Stimulated activated naive CD8-positive, alpha-beta T cell treated with anti-CD3 and anti-CD28 coated beads, Interleukin-15, Interleukin-2, amounts not matched to agents 100 ng/mL and 50 ng/mL, for 24 hours (primary cell): ENCODE results near the gene BABAM2.
A peak's percentile ranks its signal among the peaks of the same experiment; 100 is the strongest.
"Not testable (repeated sequence)": the region's sequence is repeated elsewhere in the genome, so short reads cannot be mapped to it uniquely, and the experiment has no call there.

Source experiments
- H3K27ac Mint-ChIP-seq: one replicate; pipeline ENCODE4 v1.8.0; 2021; ENCODE audit warnings: mild to moderate bottlenecking, mixed read lengths
- H3K27me3 Mint-ChIP-seq: one replicate; pipeline ENCODE4 v1.8.0; 2021; ENCODE audit warnings: mixed read lengths
- H3K36me3 Mint-ChIP-seq: one replicate; pipeline ENCODE4 v1.8.0; 2021; ENCODE audit warnings: low read depth, mixed read lengths
- H3K4me1 Mint-ChIP-seq: one replicate; pipeline ENCODE4 v1.8.0; 2021; ENCODE audit warnings: low read depth, mixed read lengths
- H3K4me3 Mint-ChIP-seq: one replicate; pipeline ENCODE4 v1.8.0; 2021; ENCODE audit warnings: mild to moderate bottlenecking, mixed read lengths
- H3K9me3 Mint-ChIP-seq: one replicate; pipeline ENCODE4 v1.8.0; 2021; ENCODE audit warnings: mixed read lengths

The BABAM2 gene

GRCh38 chr2:28255231-28255630 lies 364.7 kb downstream of the BABAM2 start:
- H3K9me3 Mint-ChIP-seq, H3K36me3 Mint-ChIP-seq: not testable (repeated sequence)

GRCh38 chr2:28257182-28257581 lies 366.7 kb downstream of the BABAM2 start:
- no peaks in the 10 kb centered on the region for H3K9me3 Mint-ChIP-seq
- no peak overlapping the region for H3K4me3 Mint-ChIP-seq
- H3K4me1 Mint-ChIP-seq = peaks cover 13% of the 10 kb centered on the region
- H3K27me3 Mint-ChIP-seq = no peaks in the 10 kb centered on the region
- no peak overlapping the region for H3K27ac Mint-ChIP-seq
- peaks cover 15% of the 10 kb centered on the region for H3K36me3 Mint-ChIP-seq

More at GRCh38 chr2:28255231-28255630, 364.7 kb downstream of the BABAM2 start:
- H3K4me1 Mint-ChIP-seq = peaks cover 28% of the 10 kb centered on the region
- not testable (repeated sequence) for H3K27me3 Mint-ChIP-seq, H3K27ac Mint-ChIP-seq, H3K4me3 Mint-ChIP-seq

- H3K27me3 Mint-ChIP-seq, H3K4me1 Mint-ChIP-seq, H3K4me3 Mint-ChIP-seq, H3K27ac Mint-ChIP-seq, H3K9me3 Mint-ChIP-seq: not testable (repeated sequence)
- H3K36me3 Mint-ChIP-seq = peaks cover 14% of the 10 kb centered on the region
Measured at GRCh38 chr2:28259226-28259625, 368.7 kb downstream of the BABAM2 start.

- peaks cover 14% of the 10 kb centered on the region for H3K36me3 Mint-ChIP-seq
- H3K27ac Mint-ChIP-seq = no peak overlapping the region
- H3K4me1 Mint-ChIP-seq = no peaks in the 10 kb centered on the region
- H3K4me3 Mint-ChIP-seq = no peak overlapping the region
- no peaks in the 10 kb centered on the region for H3K9me3 Mint-ChIP-seq
- no peaks in the 10 kb centered on the region for H3K27me3 Mint-ChIP-seq
Measured at GRCh38 chr2:28263690-28264089, 373.2 kb downstream of the BABAM2 start.

- H3K27ac Mint-ChIP-seq = no peak overlapping the region
- H3K4me3 Mint-ChIP-seq = no peak overlapping the region
- H3K36me3 Mint-ChIP-seq = peaks cover 19% of the 10 kb centered on the region
- no peaks in the 10 kb centered on the region for H3K27me3 Mint-ChIP-seq
- H3K4me1 Mint-ChIP-seq = peaks cover 17% of the 10 kb centered on the region
- no peaks in the 10 kb centered on the region for H3K9me3 Mint-ChIP-seq
Measured at GRCh38 chr2:28267282-28267681, 376.8 kb downstream of the BABAM2 start.

GRCh38 chr2:28268386-28268785 lies 377.9 kb downstream of the BABAM2 start:
- H3K27ac Mint-ChIP-seq = no peak overlapping the region
- H3K4me3 Mint-ChIP-seq = no peak overlapping the region
- H3K27me3 Mint-ChIP-seq = no peaks in the 10 kb centered on the region
- H3K4me1 Mint-ChIP-seq = peaks cover 23% of the 10 kb centered on the region
- peaks cover 17% of the 10 kb centered on the region for H3K36me3 Mint-ChIP-seq
- no peaks in the 10 kb centered on the region for H3K9me3 Mint-ChIP-seq

- Mint-ChIP-seq H3K36me3 (peaks cover 21% of the 10 kb centered on the region), H3K9me3 (no peaks in the 10 kb centered on the region), H3K4me1 (peaks cover 26% of the 10 kb centered on the region), H3K27ac (no peak overlapping the region), H3K27me3 (no peaks in the 10 kb centered on the region), H3K4me3 (no peak overlapping the region)
Measured at GRCh38 chr2:28269019-28269784, 378.7 kb downstream of the BABAM2 start.

GRCh38 chr2:28270456-28271152 lies 380.1 kb downstream of the BABAM2 start:
- H3K27me3 Mint-ChIP-seq = no peaks in the 10 kb centered on the region
- no peak overlapping the region for H3K4me3 Mint-ChIP-seq
- peaks cover 22% of the 10 kb centered on the region for H3K36me3 Mint-ChIP-seq
- H3K9me3 Mint-ChIP-seq = no peaks in the 10 kb centered on the region
- H3K27ac Mint-ChIP-seq = no peak overlapping the region
- peaks cover 36% of the 10 kb centered on the region for H3K4me1 Mint-ChIP-seq

GRCh38 chr2:28271231-28271918 lies 380.8 kb downstream of the BABAM2 start:
- Mint-ChIP-seq H3K4me3 (no peak overlapping the region), H3K4me1 (peaks cover 44% of the 10 kb centered on the region), H3K36me3 (peaks cover 19% of the 10 kb centered on the region), H3K27me3 (no peaks in the 10 kb centered on the region), H3K27ac (peak overlapping the region; percentile 59), H3K9me3 (no peaks in the 10 kb centered on the region)

GRCh38 chr2:28271919-28272250 lies 381.4 kb downstream of the BABAM2 start:
- Mint-ChIP-seq H3K27ac (peak overlapping the region; percentile 59), H3K4me3 (no peak overlapping the region), H3K4me1 (peaks cover 49% of the 10 kb centered on the region)

GRCh38 chr2:28273751-28274150 lies 383.2 kb downstream of the BABAM2 start:
- Mint-ChIP-seq H3K27me3 (no peaks in the 10 kb centered on the region), H3K27ac (no peak overlapping the region), H3K4me1 (peaks cover 50% of the 10 kb centered on the region), H3K36me3 (peaks cover 26% of the 10 kb centered on the region), H3K9me3 (no peaks in the 10 kb centered on the region), H3K4me3 (no peak overlapping the region)

More at GRCh38 chr2:28271919-28272250, 381.4 kb downstream of the BABAM2 start:
- Mint-ChIP-seq H3K27me3 (no peaks in the 10 kb centered on the region), H3K9me3 (no peaks in the 10 kb centered on the region), H3K36me3 (peaks cover 16% of the 10 kb centered on the region)

GRCh38 chr2:28274911-28275685 lies 384.6 kb downstream of the BABAM2 start:
- H3K4me3 Mint-ChIP-seq = no peak overlapping the region
- no peak overlapping the region for H3K27ac Mint-ChIP-seq
- no peaks in the 10 kb centered on the region for H3K27me3 Mint-ChIP-seq
- H3K4me1 Mint-ChIP-seq = peaks cover 50% of the 10 kb centered on the region
- no peaks in the 10 kb centered on the region for H3K9me3 Mint-ChIP-seq
- H3K36me3 Mint-ChIP-seq = peaks cover 26% of the 10 kb centered on the region

- Mint-ChIP-seq H3K4me1 (peaks cover 44% of the 10 kb centered on the region), H3K27me3 (no peaks in the 10 kb centered on the region), H3K9me3 (no peaks in the 10 kb centered on the region), H3K27ac (peak overlapping the region; percentile 12), H3K4me3 (no peak overlapping the region), H3K36me3 (peaks cover 18% of the 10 kb centered on the region)
Measured at GRCh38 chr2:28276076-28276618, 385.6 kb downstream of the BABAM2 start.

- H3K9me3 Mint-ChIP-seq = no peaks in the 10 kb centered on the region
- H3K4me1 Mint-ChIP-seq = peaks cover 38% of the 10 kb centered on the region
- no peaks in the 10 kb centered on the region for H3K27me3 Mint-ChIP-seq
- H3K27ac Mint-ChIP-seq = no peak overlapping the region
- H3K4me3 Mint-ChIP-seq = no peak overlapping the region
- peaks cover 19% of the 10 kb centered on the region for H3K36me3 Mint-ChIP-seq
Measured at GRCh38 chr2:28276807-28277206, 386.3 kb downstream of the BABAM2 start.
